ENCODE results near the gene CCDC73.
A peak's percentile ranks its signal among the peaks of the same experiment; 100 is the strongest.
"Not testable (repeated sequence)": the region's sequence is repeated elsewhere in the genome, so short reads cannot be mapped to it uniquely, and the experiment has no call there.

The CCDC73 gene

DNA sequence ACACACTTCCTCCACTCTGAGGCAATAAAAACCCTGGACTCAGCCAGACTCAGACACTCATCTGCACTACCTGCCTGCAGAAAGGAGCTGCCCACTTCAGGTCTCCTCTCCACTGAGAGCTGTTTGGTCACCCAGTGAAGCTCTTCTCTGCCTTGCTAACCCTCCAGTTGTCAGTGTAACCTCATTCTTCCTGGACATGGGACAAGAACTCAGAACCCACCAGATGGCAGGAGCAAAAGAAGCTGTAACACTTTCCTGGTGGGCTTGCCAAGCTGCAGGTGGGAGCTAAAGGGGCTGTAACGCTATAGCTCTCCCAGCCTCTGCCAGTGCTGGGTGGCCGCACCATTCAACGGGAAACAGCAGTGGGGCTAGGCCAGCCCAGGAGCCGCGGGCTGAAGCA, 89.7 kb downstream of the CCDC73 start:
- no peak for DNase-seq

DNA sequence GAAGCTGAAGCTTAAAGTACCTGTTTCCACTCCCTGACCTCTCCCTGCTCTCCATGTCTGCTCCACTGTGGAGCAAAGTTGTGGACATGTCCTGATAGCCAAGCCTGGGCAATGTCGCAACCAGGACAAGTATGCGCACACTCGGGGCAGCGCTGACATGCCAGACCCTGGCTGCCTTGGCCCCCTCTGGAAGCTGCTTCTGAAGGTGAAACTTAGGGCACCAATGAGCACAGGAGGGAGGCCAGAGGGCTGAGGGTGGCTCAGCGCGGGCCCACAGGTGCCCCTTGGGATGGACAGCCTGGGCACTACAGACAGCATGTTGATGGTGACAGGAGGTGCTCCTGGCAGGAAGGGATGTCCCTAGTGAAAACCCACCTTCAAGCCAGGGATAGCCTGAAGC, 90.2 kb downstream of the CCDC73 start:
- DNase-seq, result no peak

DNA sequence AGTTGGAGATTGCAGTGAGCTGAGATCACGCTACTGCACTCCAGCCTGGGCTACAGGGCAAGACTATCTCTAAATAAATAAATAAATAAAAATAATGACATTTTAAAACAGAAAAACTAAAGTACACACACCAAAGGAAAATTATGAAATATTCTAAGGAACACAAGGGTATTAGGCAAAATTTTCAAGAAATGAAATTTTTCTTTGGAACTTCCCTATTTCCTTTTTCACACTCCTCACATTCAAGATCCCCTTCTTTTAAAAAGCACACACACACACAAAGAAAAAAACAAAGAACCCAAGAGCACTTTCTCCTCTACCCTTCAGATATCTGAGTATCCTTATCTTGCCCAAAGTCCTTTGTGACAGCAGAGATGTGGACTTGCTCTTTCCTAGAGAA, 92.8 kb downstream of the CCDC73 start:
- DNase-seq, result peak; percentile 9

DNA sequence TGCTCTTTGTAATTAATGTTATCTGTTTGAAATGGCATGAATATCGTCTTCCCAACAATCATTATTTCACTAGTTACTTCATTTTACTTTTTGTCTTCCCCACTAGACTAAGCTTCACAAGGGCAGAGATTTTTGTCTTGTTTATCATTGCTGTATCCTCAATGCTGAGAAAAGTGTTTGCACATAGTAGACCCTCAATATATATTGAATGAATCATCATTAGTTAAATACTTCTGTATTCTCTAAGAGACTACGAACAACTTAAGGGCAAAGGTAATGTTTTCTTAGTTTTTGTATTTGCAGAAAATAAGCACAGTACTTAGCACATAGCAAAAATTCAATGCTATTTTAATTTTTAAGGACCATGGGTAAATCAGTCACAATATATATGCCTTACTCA, 95.9 kb downstream of the CCDC73 start:
- no peak for DNase-seq

DNA sequence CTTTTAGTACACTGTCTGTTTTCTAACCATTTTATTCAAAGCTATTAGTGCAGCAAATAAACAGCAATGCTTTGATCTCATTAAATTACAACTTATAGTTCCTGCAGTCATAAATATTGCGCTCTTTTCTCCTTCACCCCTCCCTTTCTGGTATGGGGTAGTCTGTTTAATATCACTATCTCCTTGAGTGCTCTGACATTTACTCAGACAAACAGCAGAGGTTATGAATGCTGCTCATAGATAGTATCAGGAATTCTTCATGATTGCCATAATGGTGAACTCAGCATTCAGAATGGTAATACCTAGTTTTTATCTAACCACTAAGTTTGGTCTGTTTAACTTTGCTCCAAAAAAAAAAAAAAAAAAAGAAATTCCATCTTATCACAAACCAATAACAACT, 123.4 kb downstream of the CCDC73 start:
- no peak for DNase-seq

DNA sequence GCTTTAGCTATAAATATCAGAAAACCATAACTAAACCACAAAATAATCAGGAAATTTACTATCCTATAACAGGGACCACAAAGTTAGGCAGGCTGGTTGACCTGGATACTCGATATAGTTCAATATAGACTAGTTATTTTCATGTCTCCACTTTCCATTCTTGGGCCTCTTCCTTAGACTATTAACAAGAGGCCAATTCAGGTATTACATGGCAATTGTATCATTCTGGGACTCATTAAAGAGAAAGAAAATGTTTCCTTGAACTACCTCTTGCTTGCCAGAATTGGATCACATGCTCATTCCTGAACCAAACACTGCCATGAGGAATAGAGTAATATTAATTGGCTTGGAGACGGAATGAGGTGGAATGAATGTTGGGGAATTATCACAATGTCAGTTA, 134.8 kb downstream of the CCDC73 start:
- peak; percentile 2 for DNase-seq

DNA sequence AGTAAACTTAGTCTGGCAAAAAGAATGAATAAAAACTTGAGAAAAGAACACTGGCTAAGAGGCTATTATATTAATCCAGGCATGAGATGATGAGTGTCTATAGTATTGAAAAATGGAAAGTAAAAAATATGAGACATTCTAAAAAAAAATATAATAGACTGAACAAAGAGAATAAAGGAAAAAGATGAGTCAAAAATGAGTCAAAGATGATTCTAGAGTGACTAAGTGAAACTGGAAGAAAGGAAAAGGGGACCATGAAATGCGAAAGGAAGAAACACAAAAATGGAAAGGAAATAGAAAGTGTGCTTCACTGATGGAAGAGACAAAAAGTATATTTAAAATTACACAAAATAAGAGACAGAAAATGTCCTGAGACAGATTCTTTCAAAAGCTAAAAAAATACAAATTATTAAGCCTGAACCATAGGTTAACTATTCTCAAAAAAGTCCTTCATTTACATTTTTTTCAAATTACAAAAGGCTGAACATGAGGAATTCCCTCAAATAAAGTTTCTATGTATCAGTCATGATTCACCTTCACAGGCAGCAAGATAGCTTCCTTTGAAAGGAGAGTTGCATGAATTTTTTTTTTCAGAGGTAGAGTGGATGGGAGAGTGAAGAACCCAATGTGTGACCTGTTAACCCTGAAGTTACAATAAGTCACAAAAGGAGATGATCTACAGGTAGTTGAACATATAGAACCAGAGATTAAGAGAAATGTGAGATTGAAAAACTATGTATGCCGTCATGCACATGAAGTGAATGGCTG, 135.6 kb downstream of the CCDC73 start:
- peak; percentile 33 for DNase-seq

DNA sequence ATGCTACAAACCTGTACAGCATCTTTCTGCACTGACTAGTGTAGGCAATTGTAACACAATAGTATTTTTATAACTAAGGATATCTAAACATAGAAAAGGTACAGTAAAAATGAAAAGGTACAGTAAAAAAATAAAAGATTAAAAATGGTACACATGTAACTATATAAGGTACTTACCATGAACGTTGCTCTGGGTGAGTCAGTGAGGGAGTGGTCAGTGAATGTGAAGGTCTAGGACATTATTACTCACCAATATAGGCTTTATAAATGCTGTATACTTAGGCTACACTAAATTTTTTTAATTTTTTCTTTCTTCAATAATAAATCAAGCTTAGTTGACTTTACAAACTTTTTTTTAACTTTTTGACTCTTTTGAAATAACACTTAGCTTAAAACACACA, 150.9 kb downstream of the CCDC73 start:
- DNase-seq, result no peak

DNA sequence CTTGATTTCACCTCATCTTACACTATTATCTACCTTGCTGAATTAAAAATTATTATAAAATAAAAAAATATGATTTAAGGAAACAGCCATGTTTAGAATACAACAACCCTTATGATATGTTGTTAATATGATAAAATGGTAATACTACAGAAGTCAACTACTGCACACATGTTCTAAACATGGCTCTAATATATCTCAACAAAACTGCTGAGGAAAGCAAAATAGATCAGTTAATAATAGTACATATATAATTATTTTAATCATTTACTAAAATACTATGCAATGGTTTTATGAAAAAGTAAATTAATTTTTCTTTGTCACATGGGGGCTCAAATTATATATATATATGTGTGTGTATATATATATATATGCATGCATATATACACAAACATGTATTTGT, 153.1 kb downstream of the CCDC73 start:
- DNase-seq, result no peak

DNA sequence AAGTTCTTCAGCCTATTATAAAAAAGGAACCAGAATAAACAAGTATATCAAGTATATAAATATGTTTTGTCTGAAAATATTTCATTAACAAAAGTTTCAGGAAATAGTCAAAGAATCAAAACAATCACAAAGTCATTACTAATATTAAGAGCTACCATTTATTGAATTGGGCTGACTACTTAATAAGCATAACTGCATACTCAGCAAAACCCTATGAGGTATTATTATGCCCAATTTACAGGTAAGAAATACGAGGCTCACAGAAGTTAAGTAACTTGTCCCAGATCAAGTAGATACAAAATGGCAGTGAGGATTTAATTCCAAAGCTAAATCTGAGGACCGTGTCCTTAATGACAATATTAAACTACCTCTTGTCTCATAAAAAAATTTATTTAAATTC, 158.6 kb downstream of the CCDC73 start:
- no peak for DNase-seq

DNA sequence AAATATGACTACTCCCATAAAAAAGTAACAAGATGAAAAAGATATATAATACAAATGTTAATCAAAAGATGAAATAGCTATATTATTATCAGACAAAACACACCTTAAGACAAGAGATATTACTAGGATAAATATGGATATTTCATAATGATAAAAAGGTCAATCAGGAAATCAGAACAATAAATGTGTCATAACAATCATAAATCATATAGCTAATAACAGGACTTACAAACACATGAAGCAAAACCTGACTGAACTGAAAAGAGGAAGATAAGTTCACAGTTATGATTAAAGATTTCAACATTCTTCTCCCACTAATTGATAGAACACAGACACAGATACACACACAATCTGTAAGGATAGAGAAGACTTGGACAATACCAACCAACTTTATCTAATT, 163.6 kb downstream of the CCDC73 start:
- DNase-seq, result no peak

DNA sequence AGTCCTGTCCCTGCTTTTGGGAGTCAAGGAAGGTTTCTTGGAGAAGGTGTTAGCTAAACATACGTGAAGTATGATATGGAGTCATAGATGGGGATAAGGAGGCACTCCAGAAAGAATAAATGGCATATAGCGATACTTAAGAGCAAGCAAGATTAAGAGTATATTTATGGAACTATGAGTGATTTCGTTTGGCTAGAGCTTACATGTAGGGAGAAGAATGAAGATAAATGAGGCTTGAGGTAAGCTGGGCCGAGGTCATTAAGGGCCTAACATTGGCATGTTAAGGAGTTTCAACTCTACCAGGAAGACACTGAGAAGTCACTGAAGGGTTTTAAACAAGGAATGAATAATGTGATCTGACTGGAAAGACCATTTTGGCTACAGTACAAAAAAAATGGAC, 177.6 kb downstream of the CCDC73 start:
- no peak for DNase-seq

DNA sequence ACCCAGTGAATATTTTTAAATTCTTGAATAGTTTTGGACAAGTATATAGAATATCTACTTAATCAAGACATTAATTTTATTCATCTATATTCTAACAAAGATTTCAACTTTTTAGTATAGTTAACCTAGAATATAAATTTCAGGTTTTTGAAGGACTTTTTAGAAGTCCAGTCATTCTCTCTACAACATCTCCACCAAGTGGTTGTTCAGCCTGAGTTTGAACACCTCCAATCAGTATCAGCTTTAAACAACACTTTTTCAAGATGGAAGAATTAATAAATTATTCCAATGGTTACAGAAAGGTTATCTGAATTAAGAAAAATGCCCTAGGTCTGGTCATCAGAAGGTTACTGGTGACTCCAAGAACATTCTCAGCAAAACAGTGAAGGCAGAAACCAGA, 179.0 kb downstream of the CCDC73 start:
- DNase-seq, result peak; percentile 14

DNA sequence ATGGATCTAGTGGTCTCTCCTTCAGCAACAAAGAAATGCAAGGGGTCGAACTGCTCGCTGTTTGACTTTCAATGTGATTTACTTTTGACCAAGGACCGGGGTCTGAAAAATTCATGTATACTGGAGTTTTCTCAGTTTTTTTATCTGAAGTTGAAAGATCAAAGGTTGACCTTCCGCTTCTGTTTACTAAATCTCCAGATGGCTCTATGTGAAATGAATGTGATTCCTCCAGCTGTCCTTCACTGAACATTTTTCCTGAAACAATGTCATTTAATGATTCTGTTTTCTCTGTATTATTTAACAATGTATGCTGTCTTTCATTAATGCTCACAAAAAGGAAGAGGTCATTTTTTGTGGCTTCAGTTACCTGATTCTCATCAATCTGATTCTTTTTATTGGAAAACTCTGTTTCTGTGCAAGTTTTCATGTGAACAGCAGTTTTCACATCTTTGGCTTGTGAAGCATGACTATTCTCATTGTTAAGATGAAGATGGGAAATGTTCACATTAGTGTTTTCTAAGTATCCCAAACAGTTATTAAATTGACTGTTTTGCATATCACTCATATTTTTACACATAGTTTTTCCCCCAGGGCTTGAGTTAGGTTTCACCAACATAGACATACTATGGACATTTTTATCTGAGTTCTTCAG, 180.8 kb downstream of the CCDC73 start:
- no peak for DNase-seq

DNA sequence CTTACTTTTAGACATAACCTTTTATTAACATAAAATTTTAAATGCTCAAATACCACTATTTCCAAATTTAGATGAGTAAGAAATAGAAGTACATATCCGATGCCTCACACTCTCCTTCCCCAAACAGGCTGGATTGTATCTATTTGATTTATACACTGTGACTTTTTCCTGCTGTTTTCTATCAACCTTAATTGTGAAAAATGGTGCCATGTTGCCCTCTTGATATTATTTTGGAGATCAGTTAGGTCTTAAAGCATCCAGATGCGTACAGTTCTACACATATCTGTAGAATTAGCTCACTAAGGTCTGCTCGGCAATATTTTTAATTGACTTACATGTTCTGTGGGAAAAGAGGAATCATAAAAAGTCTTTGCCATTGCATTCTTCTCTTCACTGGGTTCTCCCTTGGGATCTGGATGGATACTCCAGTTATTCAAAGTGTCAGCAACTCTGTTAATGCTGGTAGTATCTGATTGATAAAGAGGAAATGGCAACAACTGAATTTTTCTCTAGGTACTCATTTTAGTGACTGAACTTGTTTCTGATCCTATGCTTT, 183.6 kb downstream of the CCDC73 start:
- no peak for DNase-seq

DNA sequence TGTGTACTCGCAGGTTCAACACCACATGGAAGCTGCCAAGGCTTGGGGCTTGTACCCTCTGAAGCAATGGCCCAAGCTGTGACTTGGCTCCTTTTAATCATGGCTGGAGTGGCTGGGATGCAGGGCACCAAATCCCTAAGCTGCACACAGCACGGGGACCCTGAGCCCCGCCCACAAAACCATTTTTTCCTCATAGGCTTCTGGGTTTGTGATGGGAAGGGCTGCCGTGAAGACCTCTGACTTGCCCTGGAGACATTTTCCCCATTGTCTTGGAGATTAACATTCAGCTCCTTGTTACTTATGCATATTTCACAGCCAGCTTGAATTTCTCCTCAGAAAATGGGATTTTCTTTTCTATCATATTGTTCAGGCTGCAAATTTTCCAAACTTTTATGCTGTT, 185.6 kb downstream of the CCDC73 start:
- DNase-seq, result not testable (repeated sequence)

DNA sequence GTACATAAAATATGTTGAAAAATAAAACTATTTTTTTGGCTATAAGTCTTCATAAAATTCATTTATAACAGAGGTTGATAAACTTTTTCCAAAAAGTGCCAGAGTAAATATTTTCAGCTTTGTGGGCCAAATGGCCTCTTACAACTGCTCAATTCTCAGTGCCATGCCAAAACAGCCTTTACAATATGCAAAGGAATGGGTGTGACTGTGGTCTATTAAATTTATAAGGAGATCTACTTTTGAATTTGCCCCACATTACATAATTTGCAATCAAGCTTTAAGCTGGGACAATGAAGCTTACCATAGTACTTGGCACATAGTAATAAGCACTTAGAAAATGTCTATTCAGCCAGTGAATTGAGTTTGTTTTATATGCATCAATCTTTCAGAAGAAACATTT, 188.2 kb downstream of the CCDC73 start:
- no peak for DNase-seq

DNA sequence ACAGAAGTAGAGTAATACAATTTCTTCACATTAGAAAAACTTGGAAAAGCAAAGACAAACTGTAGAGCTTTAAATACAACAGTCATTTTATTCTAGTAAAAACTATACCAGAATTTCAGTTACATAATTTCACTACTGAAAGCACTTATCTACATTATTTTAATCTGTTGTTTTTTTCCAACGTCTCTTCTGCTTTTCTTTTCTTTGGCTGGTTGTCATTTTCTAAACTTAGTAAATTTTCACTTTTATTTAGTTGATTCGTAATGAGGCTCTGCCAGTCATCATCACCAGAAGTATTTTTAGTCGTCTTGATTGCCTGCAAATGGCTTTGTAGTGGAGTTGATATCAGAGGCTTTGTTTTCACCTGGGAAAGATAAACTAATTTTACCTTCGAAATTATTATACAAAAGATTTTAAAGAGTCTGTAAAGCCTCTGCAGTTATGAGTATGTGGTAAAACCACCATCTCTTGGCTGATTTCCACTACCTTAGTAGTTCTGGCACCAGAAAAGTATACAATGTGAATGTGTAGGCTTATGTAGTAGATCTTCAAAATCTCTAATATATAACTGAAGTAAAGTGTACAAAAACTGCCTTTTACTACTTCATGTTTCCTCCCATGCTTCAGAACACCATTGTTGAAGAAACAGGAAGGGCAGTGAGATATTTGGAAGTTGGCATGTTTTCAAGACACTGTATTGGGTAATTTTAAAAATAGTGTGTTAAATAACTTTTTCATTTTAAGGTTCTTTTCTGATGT, 191.6 kb downstream of the CCDC73 start:
- no peak for DNase-seq

DNA sequence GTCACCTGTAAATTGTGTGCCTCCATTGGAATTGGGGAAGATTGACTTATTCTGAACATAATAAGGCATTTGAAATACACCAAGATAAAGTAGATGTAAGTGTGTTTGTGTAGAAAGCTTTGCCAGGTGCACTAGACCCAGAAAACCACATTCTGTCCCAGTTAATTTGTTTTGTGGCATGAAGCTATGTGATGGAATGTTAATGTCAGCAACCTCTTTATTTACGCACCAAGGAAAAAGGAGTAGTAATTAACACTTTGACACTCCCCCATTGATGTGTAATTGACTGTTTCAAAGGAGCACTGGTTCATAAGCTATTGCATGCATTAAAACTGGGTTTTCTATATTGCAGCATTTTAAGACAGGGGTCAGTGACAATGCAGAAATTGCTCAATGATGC, 196.5 kb downstream of the CCDC73 start:
- no peak for DNase-seq

DNA sequence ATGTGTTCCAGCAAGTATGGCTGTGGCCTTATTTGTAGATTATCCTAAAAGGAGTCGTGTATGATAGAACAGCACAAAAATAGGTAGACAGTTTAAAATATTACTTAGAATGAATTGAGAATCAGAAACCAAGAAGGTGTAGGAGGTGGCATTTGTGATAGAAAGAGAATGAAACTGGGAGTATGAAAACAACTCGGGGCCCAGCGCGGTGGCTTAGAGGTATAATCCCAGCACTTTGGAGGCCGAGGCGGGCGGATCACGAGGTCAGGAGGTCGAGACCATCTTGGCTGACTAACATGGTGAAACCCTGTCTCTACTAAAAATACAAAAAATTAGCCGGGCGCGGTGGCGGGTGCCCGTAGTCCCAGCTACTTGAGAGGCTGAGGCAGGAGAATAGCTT, 198.3 kb downstream of the CCDC73 start:
- DNase-seq, result not testable (repeated sequence)

DNA sequence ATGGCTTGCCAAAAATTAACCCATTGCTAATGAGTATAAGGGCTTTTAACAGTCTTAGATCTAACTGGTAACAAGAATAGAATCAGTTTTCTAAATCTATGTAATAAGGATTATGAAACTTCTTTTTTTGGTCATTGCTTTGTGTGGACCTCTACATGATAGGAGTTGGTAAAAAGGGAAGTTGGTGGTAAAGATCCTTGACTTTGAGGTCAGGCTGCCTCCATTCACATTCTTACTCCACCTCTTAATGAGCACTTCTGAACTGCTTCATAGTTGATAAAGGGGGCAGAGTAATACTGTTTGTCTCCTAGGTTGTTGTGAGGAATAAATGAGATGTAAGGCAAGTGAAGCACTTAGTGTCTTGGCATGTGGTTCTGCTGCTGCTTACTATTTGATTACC, 200.2 kb downstream of the CCDC73 start:
- DNase-seq, result peak; percentile 43

DNA sequence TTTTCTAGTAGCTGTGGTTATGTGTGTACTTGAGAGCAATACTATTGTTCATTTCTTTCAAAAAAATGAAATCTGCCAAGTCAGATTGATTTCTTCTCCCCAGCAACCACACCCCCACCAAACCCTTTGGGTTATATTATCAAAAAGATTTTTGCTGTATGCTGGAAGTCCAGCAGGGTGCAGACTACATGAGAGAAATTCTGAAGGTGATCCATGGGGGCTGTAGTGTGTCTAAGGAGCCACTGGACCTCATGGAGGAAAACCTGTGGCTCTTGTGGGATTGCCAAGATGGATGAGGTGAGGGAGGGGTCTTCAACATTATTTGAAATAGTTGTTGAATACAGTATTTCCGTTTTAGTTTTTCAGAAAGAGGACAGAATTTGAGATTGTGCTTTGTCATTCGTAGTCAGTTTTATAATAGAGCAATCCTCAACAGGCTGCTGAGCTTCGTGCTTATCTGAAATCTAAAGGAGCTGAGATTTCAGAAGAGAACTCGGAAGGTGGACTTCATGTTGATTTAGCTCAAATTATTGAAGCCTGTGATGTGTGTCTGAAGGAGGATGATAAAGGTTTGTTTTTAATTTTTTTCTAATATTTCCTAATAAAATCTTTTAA, 207.8 kb downstream of the CCDC73 start:
- no peak for DNase-seq

DNA sequence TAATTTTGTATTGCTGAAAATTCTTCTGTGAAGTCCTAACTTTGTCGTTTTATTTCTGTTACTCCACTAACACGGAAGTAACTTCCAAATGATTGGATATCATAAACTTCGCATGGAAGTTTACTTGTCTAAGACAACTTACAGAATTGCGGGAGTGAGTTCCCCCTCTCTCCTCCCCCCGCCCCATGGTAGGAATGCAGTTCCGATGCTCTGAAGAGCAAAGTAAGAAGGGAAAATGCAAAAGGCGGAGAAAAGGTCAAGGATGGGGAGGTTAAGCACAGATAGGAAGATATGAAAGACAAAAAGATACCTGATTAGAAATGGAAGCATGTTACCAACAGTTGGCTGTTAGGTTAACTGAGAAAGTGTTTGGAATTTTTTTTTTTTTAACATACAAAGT, 209.5 kb downstream of the CCDC73 start:
- no peak for DNase-seq

All from suppressor macrophage treated with lipopolysaccharide for 4 hours (primary cell).